Left lung (tissue), 10 donors: Measurements from ENCODE around the gene BAIAP2. TPM values are rescaled to one million over a fixed set of nuclear protein-coding genes. Genes with fewer than 3 reads are reported as not detected.

Source experiments
- ATAC-seq: fragments of 200-7000 bp; cut with Tn5 transposase; one replicate; pipeline ENCODE4 v1.9.1; 2020; ENCODE audit warnings: moderate library complexity
- DNase-seq, 4 donors: peaks; one replicate each; pipeline ENCODE4 v3.0.0-alpha.2; 2013 to 2020
- H3K27ac ChIP-seq, 2 donors: fragments of 200-600 bp; sonication (generic) in 1 of 2; one replicate each; pipeline versions ENCODE4 v1.5.0 to v1.8.0; 2020 to 2021
- H3K27me3 ChIP-seq, 2 donors: fragments of 200-600 bp; sonication (generic) in 1 of 2; one replicate each; pipeline versions ENCODE4 v1.5.0 to v1.8.0; 2020 to 2021
- H3K36me3 ChIP-seq, 2 donors: fragments of 200-600 bp; sonication (generic) in 1 of 2; one replicate each; pipeline versions ENCODE4 v1.5.0 to v1.8.0; 2020 to 2021
- H3K4me1 ChIP-seq, 2 donors: fragments of 200-600 bp; one replicate each; pipeline ENCODE4 v1.8.0; 2021
- H3K4me3 ChIP-seq, 2 donors: fragments of 200-600 bp; sonication (generic) in 1 of 2; one replicate each; pipeline versions ENCODE4 v1.5.0 to v1.8.0; 2020 to 2021; ENCODE audit warnings: mild to moderate bottlenecking in 1 of 2
- H3K9me3 ChIP-seq, 2 donors: fragments of 200-600 bp; sonication (generic) in 1 of 2; one replicate each; pipeline versions ENCODE4 v1.5.0 to v1.8.0; 2020 to 2021
- intact Hi-C, 2 donors: fragments of 100-400 bp; cut with DNase I; formaldehyde crosslinking; loops; one replicate each; pipeline versions ENCODE4 v1.11.2 to v1.14.2; 2022
- polyA plus RNA-seq, 6 donors: library from polyadenylated mRNA; unstranded; fragments of 120-200 nt; gene quantifications; one replicate each; pipeline ENCODE4 v1.2.1, GENCODE V29; 2013; ENCODE audit not compliant: insufficient read length in 6 of 6
- total RNA-seq, 2 donors: library from RNA; stranded (reverse); fragmentation: NEBNext Ultra II Directional; extraction: Animal tissue kit (Norgen Biotek cat#: 25700); gene quantifications; one replicate each; pipeline ENCODE4 v1.2.1, GENCODE V29; 2021
- TF ChIP-seq, protein P1 (sequence below), 2 donors: fragments of 200-600 bp; sonication (generic) in 1 of 2; IDR thresholded peaks; one replicate each; pipeline versions ENCODE4 v1.5.0 to v1.8.0; 2021; ENCODE audit warnings: antibody characterized with exemption in 2 of 2
- donor health status: DM: no; HTN: yes; CAD: no.
- donor health status: DM: no; HTN: no; CAD: no.

The BAIAP2 gene
- total and polyA plus RNA-seq, 8 donors, result 40.9 to 135 (median 52.6) TPM

DNA sequence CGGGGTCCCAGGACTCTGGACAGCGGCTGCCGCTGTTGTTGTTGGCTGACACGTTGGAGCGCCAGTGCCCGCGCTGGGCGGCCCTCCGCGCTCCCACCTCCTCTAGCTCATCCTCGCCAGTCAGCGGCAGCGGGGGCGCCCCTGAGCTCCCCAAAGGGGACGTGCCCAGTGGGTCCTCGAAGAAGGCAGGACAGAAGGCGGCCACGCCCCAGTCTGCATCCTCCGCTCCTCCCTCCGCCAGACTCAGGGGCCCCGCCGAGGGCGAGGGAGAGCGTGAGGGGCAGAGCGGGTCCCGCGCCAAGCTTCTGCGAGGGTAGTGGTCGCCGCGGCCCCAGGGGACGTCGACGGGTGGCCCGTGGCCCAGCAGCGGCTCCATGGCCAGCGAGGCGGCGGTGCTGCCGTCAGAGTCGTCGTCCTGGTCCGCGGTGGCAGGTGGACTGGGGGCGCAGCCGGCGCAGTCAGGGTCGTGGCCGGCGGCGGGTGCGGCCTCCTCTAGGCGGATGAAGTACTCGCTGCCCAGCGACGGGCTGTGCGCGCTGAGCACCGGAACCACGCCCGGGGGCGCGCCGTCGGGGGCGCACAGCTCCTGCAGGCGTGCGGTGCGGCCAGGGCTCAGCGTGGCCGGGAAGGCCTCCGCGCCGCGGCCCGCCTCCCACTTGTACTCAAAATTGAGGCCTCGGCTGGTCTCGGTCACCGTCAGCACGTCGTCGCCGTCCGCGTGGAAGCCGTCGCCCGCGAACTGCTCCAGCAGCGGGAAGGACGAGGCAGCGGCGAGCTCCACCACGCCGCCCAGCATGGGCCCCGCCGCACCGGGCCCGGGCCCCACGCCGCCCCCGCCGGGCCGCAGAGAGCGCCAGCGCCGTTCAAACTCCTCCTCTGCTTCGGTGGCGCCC, 87.1 kb downstream of the BAIAP2 start:
- no peak for DNase-seq
- no peak for ATAC-seq
- TF ChIP-seq, protein P1, sequence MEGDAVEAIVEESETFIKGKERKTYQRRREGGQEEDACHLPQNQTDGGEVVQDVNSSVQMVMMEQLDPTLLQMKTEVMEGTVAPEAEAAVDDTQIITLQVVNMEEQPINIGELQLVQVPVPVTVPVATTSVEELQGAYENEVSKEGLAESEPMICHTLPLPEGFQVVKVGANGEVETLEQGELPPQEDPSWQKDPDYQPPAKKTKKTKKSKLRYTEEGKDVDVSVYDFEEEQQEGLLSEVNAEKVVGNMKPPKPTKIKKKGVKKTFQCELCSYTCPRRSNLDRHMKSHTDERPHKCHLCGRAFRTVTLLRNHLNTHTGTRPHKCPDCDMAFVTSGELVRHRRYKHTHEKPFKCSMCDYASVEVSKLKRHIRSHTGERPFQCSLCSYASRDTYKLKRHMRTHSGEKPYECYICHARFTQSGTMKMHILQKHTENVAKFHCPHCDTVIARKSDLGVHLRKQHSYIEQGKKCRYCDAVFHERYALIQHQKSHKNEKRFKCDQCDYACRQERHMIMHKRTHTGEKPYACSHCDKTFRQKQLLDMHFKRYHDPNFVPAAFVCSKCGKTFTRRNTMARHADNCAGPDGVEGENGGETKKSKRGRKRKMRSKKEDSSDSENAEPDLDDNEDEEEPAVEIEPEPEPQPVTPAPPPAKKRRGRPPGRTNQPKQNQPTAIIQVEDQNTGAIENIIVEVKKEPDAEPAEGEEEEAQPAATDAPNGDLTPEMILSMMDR (IDR thresholded peaks at IDR 0.05), result no peak
- Histone ChIP-seq H3K36me3 (peaks cover 0 to 81% of the 10 kb centered on the region in 2 donors), H3K9me3 (no peaks in the 10 kb centered on the region), H3K27me3 (peaks cover 0 to 8% of the 10 kb centered on the region in 2 donors), H3K4me1 (peaks cover 0 to 17% of the 10 kb centered on the region in 2 donors), H3K27ac (no peak overlapping the region), H3K4me3 (no peak overlapping the region)
- intact Hi-C loops, result no loop called here

DNA sequence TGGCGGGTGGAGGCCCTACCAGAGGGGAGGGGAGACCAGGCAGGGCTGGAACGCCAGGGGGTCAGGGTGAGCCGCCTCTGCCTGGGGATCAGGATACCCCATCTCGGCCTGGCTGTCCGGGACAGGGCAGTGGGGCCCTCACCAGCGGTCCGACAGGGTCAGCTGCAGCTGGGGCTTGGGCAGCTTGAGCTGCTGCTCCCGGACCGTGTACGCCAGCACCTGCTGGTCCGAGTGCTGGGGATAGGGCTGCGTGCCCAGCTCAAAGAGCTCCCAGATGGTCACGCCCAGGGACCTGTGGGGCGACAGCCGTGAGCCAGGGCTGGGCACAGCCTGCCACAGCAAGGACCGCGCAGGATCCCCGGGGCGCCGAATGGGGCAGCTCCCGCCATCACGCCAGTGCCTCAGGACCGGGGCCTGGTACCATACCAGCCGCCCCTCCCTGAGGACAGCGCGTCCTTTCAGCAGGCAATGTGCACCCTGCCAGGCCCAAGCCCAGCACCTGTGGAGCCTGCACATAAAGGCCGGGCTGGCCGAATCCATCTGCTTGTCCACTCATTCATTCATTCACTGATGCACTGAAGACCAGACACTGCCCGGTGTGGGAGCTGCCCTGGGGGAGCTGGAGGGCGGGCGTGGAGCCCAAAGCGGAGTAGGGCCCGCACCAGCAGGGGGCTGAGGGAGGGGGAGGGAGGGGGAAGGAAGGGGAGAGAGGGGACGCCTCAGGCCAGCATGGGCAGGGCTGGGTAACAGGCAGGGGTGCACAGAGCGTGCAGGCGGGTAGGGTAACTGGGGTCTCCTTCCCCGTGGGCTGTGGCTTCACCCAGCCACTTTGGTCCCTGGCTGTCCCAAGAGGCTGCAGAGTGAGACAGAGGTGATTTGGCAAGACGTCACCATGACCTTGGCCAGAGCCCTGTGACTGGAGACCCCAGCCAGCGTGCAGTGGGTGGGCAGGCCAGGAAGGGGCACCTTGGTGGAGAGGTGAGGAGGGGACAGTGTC, 88.4 kb downstream of the BAIAP2 start:
- intact Hi-C loops, result no loop called here
- H3K4me1 ChIP-seq, result peaks cover 0 to 16% of the 10 kb centered on the region in 2 donors
- TF ChIP-seq, protein P1 (IDR thresholded peaks at IDR 0.05), result no peak

DNA sequence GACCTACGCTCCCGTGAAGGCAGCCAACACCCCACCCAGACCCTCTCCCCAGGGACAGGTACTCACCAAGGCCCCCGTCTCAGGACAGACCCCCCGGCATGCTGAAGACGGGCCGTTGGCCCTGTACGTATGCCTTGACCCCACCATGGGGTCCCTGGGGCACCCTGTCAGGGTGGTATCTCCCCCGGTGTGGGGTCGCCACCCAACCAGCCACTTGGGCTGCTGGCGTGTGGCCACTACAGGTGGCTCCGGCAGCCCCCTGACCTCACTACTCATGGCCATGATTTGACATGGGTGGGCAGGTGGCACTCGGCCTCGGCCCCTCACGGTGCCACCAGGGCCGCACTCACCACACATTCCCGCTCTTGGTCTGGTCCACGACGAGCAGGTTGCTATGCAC, 89.4 kb downstream of the BAIAP2 start:
- Histone ChIP-seq H3K9me3 (no peaks in the 10 kb centered on the region), H3K27ac (no peak overlapping the region), H3K4me3 (no peak overlapping the region), H3K27me3 (no peaks in the 10 kb centered on the region), H3K4me1 (peaks cover 0 to 6% of the 10 kb centered on the region in 2 donors), H3K36me3 (peaks cover 0 to 74% of the 10 kb centered on the region in 2 donors)
- ATAC-seq (no peak), DNase-seq (no peak)
- intact Hi-C loops, result no loop called here
- TF ChIP-seq, protein P1 (IDR thresholded peaks at IDR 0.05), result no peak

More for the DNA sequence above, 88.4 kb downstream of the BAIAP2 start:
- ATAC-seq (no peak), DNase-seq (no peak)
- peaks cover 0 to 6% of the 10 kb centered on the region in 2 donors for H3K27me3 ChIP-seq
- H3K9me3 ChIP-seq, result no peaks in the 10 kb centered on the region
- peaks cover 0 to 78% of the 10 kb centered on the region in 2 donors for H3K36me3 ChIP-seq
- H3K4me3 ChIP-seq, result no peak overlapping the region
- H3K27ac ChIP-seq, result no peak overlapping the region

DNA sequence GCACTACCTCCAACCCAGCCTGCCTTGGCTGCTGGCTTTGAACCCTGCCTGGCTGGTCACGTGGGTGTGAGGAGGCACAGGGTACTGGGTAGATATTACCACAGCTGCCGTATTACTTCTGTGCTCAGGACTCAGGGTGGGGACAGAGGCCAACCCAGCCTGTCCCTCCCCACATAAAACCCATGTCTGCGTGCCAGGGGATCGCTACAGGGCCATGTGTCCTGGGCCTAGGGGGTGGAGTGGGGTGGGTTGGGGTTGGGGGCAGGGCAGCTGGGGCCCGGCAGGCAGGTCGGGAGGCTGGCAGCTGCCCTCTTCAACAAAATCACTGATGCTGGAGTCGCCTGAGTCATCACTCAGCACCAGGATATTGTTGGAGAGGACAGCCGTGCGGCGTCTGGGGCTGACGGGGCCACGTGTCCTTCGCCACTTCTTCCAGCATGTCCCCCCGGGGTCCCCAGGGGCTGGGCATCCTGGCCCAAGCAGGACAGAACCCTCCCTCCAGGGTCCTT, 90.7 kb downstream of the BAIAP2 start:
- TF ChIP-seq, protein P1 (IDR thresholded peaks at IDR 0.05), result no peak
- no peak for ATAC-seq
- peaks cover 0 to 65% of the 10 kb centered on the region in 2 donors for H3K36me3 ChIP-seq
- H3K4me1 ChIP-seq, result no peaks in the 10 kb centered on the region
- no peaks in the 10 kb centered on the region for H3K27me3 ChIP-seq
- no peak for DNase-seq
- intact Hi-C loops, result no loop called here
- no peak overlapping the region for H3K27ac ChIP-seq
- H3K9me3 ChIP-seq, result no peaks in the 10 kb centered on the region
- no peak overlapping the region for H3K4me3 ChIP-seq
